Uterus (tissue), 4 donors: ENCODE data around the gene KBTBD7. TPM values are rescaled to one million over a fixed set of nuclear protein-coding genes. Genes with fewer than 3 reads are reported as not detected.

Experiments used
- DNase-seq, 2 donors: peaks; one replicate each; pipeline ENCODE4 v3.0.0-alpha.2; 2019 to 2020
- H3K27ac ChIP-seq, 2 donors: fragments of 200-600 bp; sonication (generic); 1 replicate in 1 of 2; 2 replicates in 1 of 2; pipeline ENCODE4 v1.5.1; 2016 to 2018
- H3K27me3 ChIP-seq, 2 donors: fragments of 200-600 bp; sonication (generic); one replicate each; pipeline ENCODE4 v1.5.1; 2018 to 2019; ENCODE audit warnings: control low read depth in 1 of 2
- H3K36me3 ChIP-seq, 2 donors: fragments of 200-600 bp; sonication (generic); one replicate each; pipeline ENCODE4 v1.5.1; 2019; ENCODE audit warnings: control low read depth in 1 of 2
- H3K4me1 ChIP-seq, 2 donors: fragments of 200-600 bp; sonication (generic); one replicate each; pipeline ENCODE4 v1.5.1; 2018 to 2019; ENCODE audit warnings: control low read depth in 1 of 2
- H3K4me3 ChIP-seq, 2 donors: fragments of 200-600 bp; sonication (generic); 1 replicate in 1 of 2; 2 replicates in 1 of 2; pipeline ENCODE4 v1.5.1; 2018 to 2019; ENCODE audit warnings: mild to moderate bottlenecking in 1 of 2
- H3K9me3 ChIP-seq, 2 donors: fragments of 200-600 bp; sonication (generic); one replicate each; pipeline ENCODE4 v1.5.1; 2019; ENCODE audit warnings: control low read depth in 1 of 2
- POLR2A ChIP-seq, 2 donors: fragments of 450-650 bp; IDR thresholded peaks; one replicate each; pipeline ENCODE4 v1.6.1; 2016; ENCODE audit warnings: antibody characterized with exemption in 2 of 2, mild to moderate bottlenecking in 1 of 2, moderate library complexity in 1 of 2
- intact Hi-C: fragments of 100-400 bp; cut with DNase I; formaldehyde crosslinking; loops from one replicate; pipeline ENCODE4 v1.15.1; 2023; ENCODE audit warnings: low total_unique reads
- total RNA-seq, 4 donors: library from RNA; depleted of rRNA in 3 of 4; stranded (reverse); fragments of >200 nt in 3 of 4; gene quantifications; one replicate each; pipeline versions ENCODE4 v1.1.0 to v1.2.4, GENCODE V29; 2014 to 2023
- TF ChIP-seq, protein P1 (sequence below), 4 experiments: fragments of 200-600 bp in 2 of 4; fragments of 450-650 bp in 2 of 4; sonication (generic) in 2 of 4; IDR thresholded peaks; one replicate each; pipeline ENCODE4 v1.5.1; 2016 to 2019; ENCODE audit warnings: antibody characterized with exemption in 4 of 4, mild to moderate bottlenecking in 2 of 4, moderate library complexity in 1 of 4
- donor health status: DM: yes; HTN: yes; CAD: no.

Gene KBTBD7
- total RNA-seq, 4 donors from 2014 or later, result 5.9 to 44.0 (median 8.8) TPM

DNA sequence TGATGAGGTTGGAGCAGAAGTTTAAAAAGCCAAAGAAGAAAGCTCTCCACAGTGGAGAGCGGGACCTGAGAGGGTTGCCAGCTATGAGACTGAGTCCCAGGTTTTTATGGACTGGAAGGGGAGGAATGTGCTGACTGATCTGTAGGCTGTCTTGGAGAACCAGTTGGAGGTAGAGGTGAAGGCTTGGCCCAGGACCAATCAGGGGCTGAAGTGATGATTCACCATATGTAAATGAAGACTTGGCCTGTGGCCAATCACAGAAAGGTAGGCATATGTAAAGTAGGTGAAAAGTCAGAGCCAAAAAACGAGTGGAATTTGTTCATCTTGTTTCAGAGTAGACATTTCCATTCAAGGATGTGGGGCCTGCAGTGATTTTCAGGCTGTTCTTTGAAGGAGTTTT lies 44.3 kb downstream of the KBTBD7 start:
- Histone ChIP-seq H3K9me3 (peaks cover 0 to 17% of the 10 kb centered on the region in 2 donors), H3K27ac (no peak overlapping the region), H3K27me3 (no peaks in the 10 kb centered on the region), H3K36me3 (no peaks in the 10 kb centered on the region), H3K4me1 (no peaks in the 10 kb centered on the region), H3K4me3 (no peak overlapping the region)
- intact Hi-C loops, result no loop called here
- DNase-seq, result no peak
- TF ChIP-seq, protein P1, sequence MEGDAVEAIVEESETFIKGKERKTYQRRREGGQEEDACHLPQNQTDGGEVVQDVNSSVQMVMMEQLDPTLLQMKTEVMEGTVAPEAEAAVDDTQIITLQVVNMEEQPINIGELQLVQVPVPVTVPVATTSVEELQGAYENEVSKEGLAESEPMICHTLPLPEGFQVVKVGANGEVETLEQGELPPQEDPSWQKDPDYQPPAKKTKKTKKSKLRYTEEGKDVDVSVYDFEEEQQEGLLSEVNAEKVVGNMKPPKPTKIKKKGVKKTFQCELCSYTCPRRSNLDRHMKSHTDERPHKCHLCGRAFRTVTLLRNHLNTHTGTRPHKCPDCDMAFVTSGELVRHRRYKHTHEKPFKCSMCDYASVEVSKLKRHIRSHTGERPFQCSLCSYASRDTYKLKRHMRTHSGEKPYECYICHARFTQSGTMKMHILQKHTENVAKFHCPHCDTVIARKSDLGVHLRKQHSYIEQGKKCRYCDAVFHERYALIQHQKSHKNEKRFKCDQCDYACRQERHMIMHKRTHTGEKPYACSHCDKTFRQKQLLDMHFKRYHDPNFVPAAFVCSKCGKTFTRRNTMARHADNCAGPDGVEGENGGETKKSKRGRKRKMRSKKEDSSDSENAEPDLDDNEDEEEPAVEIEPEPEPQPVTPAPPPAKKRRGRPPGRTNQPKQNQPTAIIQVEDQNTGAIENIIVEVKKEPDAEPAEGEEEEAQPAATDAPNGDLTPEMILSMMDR (IDR thresholded peaks at IDR 0.05), result no peak
- no peak for TF ChIP-seq POLR2A (IDR thresholded peaks at IDR 0.05)

DNA sequence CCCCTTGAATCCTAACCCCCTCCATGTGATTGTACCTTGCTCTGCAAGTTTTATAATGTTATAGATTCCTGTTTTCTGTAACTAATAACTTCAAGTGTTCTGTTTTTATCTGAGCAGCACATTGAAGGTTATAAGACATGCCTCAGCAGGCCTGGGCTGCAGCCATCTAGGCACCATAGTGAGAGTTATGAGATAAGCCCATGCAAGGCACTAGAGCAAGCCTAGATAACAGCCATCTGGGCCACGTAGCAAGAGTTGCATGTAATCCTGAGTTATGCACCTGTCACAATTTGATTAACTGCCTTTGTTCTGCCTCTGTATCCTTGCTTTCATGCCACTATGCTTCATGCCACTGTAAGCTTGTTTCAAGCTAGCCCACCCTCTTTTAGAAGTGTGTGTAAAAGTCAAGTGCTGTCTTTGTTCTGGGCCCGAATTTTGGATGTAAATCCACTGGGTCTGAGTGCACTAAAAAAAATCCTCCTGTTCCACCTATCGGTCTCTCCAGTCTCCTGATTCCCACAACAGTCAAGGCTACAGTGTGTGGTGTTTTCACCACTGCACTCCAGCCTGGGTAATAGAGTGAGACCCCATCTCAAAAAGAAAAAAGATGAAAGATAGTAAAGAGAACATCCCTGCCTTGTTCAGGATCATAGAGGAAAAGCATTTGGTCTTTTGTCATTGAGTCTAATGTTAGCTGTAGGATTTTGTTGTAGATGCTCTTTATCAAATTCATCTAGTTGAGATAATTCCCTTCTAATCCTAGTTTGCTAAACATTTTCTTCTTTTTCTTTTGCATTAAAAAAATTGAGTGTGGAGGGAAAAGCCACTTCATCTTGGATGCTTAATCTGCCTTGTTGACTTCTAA lies 45.7 kb downstream of the KBTBD7 start:
- Histone ChIP-seq H3K9me3 (peaks cover 0 to 17% of the 10 kb centered on the region in 2 donors), H3K4me3 (no peak overlapping the region), H3K27ac (no peak overlapping the region), H3K4me1 (no peaks in the 10 kb centered on the region), H3K36me3 (no peaks in the 10 kb centered on the region), H3K27me3 (no peaks in the 10 kb centered on the region)
- TF ChIP-seq POLR2A (IDR thresholded peaks at IDR 0.05), result no peak
- TF ChIP-seq, protein P1 (IDR thresholded peaks at IDR 0.05), result no peak
- intact Hi-C loops, result no loop called here
- no peak for DNase-seq

DNA sequence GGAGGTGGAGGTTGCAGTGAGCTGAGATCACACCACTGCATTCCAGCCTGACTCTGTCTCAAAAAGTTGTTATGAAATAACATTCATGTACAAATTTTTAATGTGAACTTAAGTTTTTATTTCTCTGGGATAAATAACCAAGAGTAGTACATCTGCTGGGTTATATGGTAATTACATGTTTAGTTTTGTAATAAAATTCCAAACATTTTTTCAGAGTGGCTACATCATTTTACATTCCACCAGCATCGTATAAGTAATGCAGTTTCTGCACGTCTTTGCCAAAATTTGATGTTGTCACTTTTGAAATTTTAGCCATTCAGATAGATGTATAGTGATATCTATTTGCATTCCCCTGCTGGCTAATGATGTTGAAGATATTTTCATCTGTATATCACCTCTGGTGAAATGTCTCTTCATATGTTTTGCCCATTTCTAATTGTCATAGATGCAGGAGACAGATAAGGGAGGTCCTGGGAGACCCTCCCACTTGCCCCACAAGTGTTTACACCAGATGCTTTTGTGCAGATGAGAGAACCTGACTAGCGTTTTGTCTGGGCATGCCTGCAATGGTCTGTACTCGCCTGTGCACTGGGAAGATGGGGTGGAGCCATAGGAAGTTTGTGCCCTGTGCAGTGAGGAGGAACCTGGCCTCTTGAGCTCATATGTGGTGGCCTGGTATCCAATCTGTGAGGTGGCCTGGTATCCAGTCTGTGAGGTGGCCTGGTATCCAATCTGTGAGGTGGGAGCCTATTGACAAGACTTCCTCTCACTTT lies 49.0 kb downstream of the KBTBD7 start:
- Histone ChIP-seq H3K27me3 (no peaks in the 10 kb centered on the region), H3K27ac (no peak overlapping the region), H3K4me1 (no peaks in the 10 kb centered on the region), H3K4me3 (no peak overlapping the region), H3K9me3 (peaks cover 0 to 17% of the 10 kb centered on the region in 2 donors), H3K36me3 (no peaks in the 10 kb centered on the region)
- TF ChIP-seq POLR2A (IDR thresholded peaks at IDR 0.05), result no peak
- TF ChIP-seq, protein P1 (IDR thresholded peaks at IDR 0.05), result no peak
- intact Hi-C loops, result no loop called here
- no peak for DNase-seq

DNA sequence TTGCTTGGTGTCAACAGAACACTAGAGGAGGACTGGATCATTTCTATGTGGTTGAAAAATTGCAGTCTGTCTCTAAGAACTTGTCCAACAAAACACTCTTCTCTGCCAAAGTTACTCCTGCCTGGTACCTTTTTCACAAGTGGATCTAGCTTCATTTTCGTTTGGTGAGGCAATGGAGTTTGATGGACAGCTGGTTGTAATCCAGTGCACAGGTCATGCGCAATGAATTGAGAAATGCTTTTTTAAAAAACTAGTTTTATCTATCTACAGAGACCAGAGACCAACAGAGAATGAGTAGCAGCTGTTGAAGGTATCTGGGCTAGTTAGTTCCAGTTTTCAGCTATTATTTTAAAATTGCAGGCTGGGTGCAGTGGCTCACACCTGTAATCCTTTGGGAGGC lies 49.8 kb downstream of the KBTBD7 start:
- Histone ChIP-seq H3K27me3 (no peaks in the 10 kb centered on the region), H3K4me3 (no peak overlapping the region), H3K36me3 (no peaks in the 10 kb centered on the region), H3K9me3 (peaks cover 0 to 15% of the 10 kb centered on the region in 2 donors), H3K27ac (no peak overlapping the region), H3K4me1 (no peaks in the 10 kb centered on the region)
- DNase-seq, result no peak
- intact Hi-C loops, result no loop called here
- TF ChIP-seq, protein P1 (IDR thresholded peaks at IDR 0.05), result no peak
- no peak for TF ChIP-seq POLR2A (IDR thresholded peaks at IDR 0.05)

Other genes with a start within 250 kb of the KBTBD7 start
- gene ELF1, start 175.3 kb downstream of the KBTBD7 start, total RNA-seq, result 10 to 100 TPM; 61.5 to 96.1 (median 74.1) TPM
- gene WBP4, start 133.1 kb downstream of the KBTBD7 start, total RNA-seq, result 10 to 100 TPM in 3 of 4 donors, 1 to 10 TPM in 1; 8.8 to 16.2 (median 14.2) TPM
- 10 to 100 TPM in 3 of 4 donors, 1 to 10 TPM in 1; 6.1 to 33.9 (median 15.2) TPM for gene KBTBD6, start 61.8 kb downstream of the KBTBD7 start, total RNA-seq
- 10 to 100 TPM in 3 of 4 donors, 1 to 10 TPM in 1; 4.1 to 24.1 (median 13.9) TPM for gene MTRF1, start 69.0 kb upstream of the KBTBD7 start, total RNA-seq
- 10 to 100 TPM; 25.4 to 62.2 (median 46.5) TPM for gene NAA16, start 116.7 kb upstream of the KBTBD7 start, total RNA-seq